Adrenal gland (tissue), 12 donors: Measurements from ENCODE around the gene RIMKLA. TPM values are rescaled to one million over a fixed set of nuclear protein-coding genes. Genes with fewer than 3 reads are reported as not detected.
A peak's percentile ranks its signal among the peaks of the same experiment; 100 is the strongest.

Experiments
- DNase-seq, 7 donors: peaks; one replicate each; pipeline ENCODE4 v3.0.0-alpha.2; 2019 to 2020
- H3K27ac ChIP-seq, 5 donors: fragments of 200-600 bp; sonication (generic) in 4 of 5; 1 replicate in 3 of 5; 2 replicates in 2 of 5; pipeline versions ENCODE4 v1.5.1 to v1.8.0; 2016 to 2020; ENCODE audit warnings: mild to moderate bottlenecking in 1 of 5
- H3K27me3 ChIP-seq: fragments of 200-600 bp; 2 replicates; pipeline ENCODE4 v1.8.0; 2021
- H3K36me3 ChIP-seq, 2 donors: fragments of 200-600 bp; replicated peaks in 1 of 2; 1 replicate in 1 of 2; 2 replicates in 1 of 2; pipeline versions ENCODE4 v1.5.1 to v1.8.0; 2018 to 2022
- H3K4me1 ChIP-seq, 2 donors: fragments of 200-600 bp; replicated peaks in 1 of 2; 1 replicate in 1 of 2; 2 replicates in 1 of 2; pipeline versions ENCODE4 v1.5.1 to v1.8.0; 2018 to 2021
- H3K4me3 ChIP-seq, 4 donors: fragments of 200-600 bp; sonication (generic) in 3 of 4; one replicate each; pipeline ENCODE4 v1.5.1; 2016 to 2018
- H3K9me3 ChIP-seq, 3 donors: fragments of 200-600 bp; sonication (generic) in 1 of 3; replicated peaks in 1 of 3; 1 replicate in 2 of 3; 2 replicates in 1 of 3; pipeline versions ENCODE4 v1.5.1 to v1.8.0; 2016 to 2021
- POLR2A ChIP-seq, 2 donors: fragments of 450-650 bp; IDR thresholded peaks; one replicate each; pipeline ENCODE4 v1.6.1; 2017; ENCODE audit warnings: antibody characterized with exemption in 2 of 2, mild to moderate bottlenecking in 2 of 2, moderate library complexity in 1 of 2
- WGBS, 4 donors: extraction: QIAGEN DNeasy Blood & Tissue Kit in 2 of 4; methylation state at CpG; one replicate each; pipeline versions ENCODE4 v1.1.5 to v1.1.7; 2013 to 2017; 5-methylcytosine and 5-hydroxymethylcytosine counted together
- intact Hi-C, 2 donors: fragments of 100-400 bp; cut with DNase I; formaldehyde crosslinking; loops; one replicate each; pipeline versions ENCODE4 v1.14.1 to v1.15.0; 2022 to 2023
- polyA plus RNA-seq, 3 donors: library from polyadenylated mRNA; stranded (reverse); fragments of 200-250 nt in 2 of 3; fragments of 350-450 nt in 1 of 3; fragmentation: Illumina TruSeq in 1 of 3; extraction: RNeasy Lipid Tissue Mini Kit (QIAGEN cat#74804) in 1 of 3; gene quantifications; one replicate each; pipeline ENCODE4 v1.2.3, GENCODE V29; 2013 to 2014
- total RNA-seq, 9 donors: library from RNA; depleted of rRNA in 4 of 9; stranded (reverse); fragments of >200 nt in 4 of 9; fragments of 120-200 nt in 1 of 9; fragmentation: NEBNext Ultra II Directional in 1 of 9; extraction: Animal tissue kit (Norgen Biotek cat#: 25700) in 1 of 9; gene quantifications; one replicate each; pipeline versions ENCODE4 v1.1.0 to v1.2.4, GENCODE V29; 2013 to 2023
- TF ChIP-seq, protein P1 (sequence below), 6 experiments: fragments of 450-650 bp in 4 of 6; fragments of 200-600 bp in 2 of 6; sonication (generic) in 1 of 6; IDR thresholded peaks; 1 replicate in 5 of 6; 2 replicates in 1 of 6; pipeline versions ENCODE4 v1.5.1 to v1.8.0; 2016 to 2021; ENCODE audit warnings: antibody characterized with exemption in 6 of 6, mild to moderate bottlenecking in 2 of 6, moderate library complexity in 1 of 6
- donor health status: healthy with polysubstance abuse.
- donor health status: Bipolar disorder and iron deficiency.
- donor health status: DM: yes; HTN: yes; CAD: no.
- donor health status: DM: no; HTN: no; CAD: no.
- donor health status: DM: no; HTN: no; CAD: no.
- donor health status: DM: yes; HTN: yes; CAD: no.

Gene RIMKLA
- total and polyA plus RNA-seq, 12 donors: 0.07 to 4.0 (median 0.35) TPM

DNA sequence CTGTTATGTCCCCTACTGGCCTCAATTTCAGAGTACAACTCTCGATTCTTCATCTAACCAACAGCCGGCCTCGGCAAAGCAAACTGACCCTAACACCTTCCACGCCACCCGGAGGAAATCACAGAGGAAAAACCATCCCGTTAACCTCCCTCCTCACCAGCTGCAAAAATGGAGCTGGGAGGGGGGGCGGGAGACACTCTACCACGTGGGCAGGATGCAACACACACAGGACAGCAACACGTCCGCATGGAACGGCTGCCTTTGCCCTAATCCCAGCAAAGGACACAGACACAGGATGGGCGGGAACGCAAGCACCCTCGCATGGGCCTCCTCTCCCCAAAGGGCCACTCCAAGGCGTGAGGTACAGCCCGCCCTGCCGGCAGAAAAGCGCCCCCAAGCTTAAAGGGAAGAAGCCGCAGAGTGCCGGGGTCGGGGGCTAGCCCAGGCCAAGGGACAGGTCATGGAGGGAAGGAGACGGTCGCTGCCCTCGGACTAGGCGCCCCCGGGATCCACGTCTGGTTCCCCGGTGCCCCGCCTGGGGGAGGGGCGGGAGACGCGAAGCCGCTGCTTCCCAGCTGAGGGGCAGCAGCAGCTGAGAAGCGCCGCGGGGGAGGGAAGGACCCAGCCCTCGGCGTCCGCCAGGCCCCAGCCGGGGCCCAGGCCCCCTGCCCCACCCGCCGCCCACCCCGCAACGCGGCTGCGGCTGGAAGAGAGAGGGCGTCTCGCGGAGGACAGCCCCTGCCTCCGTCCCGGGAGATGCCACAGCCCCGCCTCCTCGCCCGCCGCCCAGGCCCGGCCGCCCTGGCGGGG, 46.1 kb upstream of the RIMKLA start:
- Histone ChIP-seq H3K27ac (peak overlapping the region in 4 of 5 donors; percentile 85 to 97 (median 90)), H3K9me3 (no peaks in the 10 kb centered on the region), H3K4me3 (peak overlapping the region; percentile 74 to 98 (median 98)), H3K4me1 (peaks cover 18 to 28% of the 10 kb centered on the region in 2 donors), H3K36me3 (no peaks in the 10 kb centered on the region), H3K27me3 (no peaks in the 10 kb centered on the region)
- intact Hi-C loops: loop anchor here (5.0 to 10.0 kb wide), 3 partner anchors 70 to 160 kb away; no protein-coding TSS in a partner anchor
- 0 to 2% (median 1%) methylated on average over 7 to 55 of the region's 58 CpGs for WGBS, 4 donors
- no peak for TF ChIP-seq POLR2A (IDR thresholded peaks at IDR 0.05)
- TF ChIP-seq, protein P1, sequence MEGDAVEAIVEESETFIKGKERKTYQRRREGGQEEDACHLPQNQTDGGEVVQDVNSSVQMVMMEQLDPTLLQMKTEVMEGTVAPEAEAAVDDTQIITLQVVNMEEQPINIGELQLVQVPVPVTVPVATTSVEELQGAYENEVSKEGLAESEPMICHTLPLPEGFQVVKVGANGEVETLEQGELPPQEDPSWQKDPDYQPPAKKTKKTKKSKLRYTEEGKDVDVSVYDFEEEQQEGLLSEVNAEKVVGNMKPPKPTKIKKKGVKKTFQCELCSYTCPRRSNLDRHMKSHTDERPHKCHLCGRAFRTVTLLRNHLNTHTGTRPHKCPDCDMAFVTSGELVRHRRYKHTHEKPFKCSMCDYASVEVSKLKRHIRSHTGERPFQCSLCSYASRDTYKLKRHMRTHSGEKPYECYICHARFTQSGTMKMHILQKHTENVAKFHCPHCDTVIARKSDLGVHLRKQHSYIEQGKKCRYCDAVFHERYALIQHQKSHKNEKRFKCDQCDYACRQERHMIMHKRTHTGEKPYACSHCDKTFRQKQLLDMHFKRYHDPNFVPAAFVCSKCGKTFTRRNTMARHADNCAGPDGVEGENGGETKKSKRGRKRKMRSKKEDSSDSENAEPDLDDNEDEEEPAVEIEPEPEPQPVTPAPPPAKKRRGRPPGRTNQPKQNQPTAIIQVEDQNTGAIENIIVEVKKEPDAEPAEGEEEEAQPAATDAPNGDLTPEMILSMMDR (IDR thresholded peaks at IDR 0.05): no peak
- DNase-seq: peak; percentile 60 to 80 (median 65)

DNA sequence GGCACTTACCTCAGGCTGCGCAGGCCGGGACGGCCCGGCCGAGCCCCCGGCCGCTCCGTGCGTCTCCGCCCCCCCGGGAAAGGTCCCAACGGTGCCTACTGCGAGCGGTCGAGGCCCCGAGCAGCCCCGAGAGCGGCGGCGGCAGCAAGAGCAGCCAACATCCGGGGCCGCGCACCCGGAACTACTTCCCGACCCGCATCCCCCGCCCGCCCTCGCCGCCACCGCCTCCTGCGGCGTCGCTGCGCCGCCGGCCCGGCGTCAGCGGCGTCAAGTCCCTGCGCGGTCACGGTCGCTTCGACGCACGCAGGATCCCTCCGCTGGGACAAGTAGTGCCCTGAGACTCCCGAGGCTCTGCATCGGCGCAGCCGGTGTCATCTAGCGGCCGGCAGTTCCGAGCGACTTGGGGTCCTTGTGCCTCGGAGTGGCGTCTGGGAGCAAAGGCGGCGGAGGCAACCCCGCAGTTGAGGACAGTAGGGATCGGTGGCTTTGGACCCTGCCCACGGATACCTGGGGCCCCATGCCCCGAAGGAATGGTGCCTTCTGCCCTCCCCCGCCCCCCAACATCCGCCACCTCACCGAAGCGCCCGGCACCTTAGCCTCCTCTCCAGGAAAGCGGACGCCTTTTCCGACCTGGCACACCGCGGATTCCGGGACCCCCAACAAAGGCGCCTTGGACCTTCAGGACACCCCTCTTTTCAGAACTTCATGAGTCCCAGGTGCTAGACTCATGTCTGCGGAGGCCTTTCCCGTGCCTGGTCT, 45.4 kb upstream of the RIMKLA start, which contains the start of gene FOXJ3:
Gene FOXJ3, minus strand, starts transcription at position 186 of the 759 bp plus-strand sequence. CDS start 24,142 bp downstream, outside the sequence.
- 0 to 1% (median 1%) methylated on average over 3 to 79 of the region's 79 CpGs for WGBS, 4 donors
- Histone ChIP-seq H3K4me3 (peak within 1 kb of the TSS; percentile 74 to 98 (median 98)), H3K4me1 (peaks cover 18 to 28% of the 10 kb centered on the region in 2 donors), H3K27ac (peak within 1 kb of the TSS in 4 of 5 donors; percentile 85 to 97 (median 90)), H3K27me3 (no peaks in the 10 kb centered on the region), H3K9me3 (no peaks in the 10 kb centered on the region), H3K36me3 (no peaks in the 10 kb centered on the region)
- peak; percentile 90 to 97 (median 95) for DNase-seq
- intact Hi-C loops: loop anchor here in 1 of 2 donors (10.0 kb wide), 2 partner anchors 70 to 160 kb away; no protein-coding TSS in a partner anchor
- TF ChIP-seq, protein P1 (IDR thresholded peaks at IDR 0.05): peak in 1 of 6 experiments; percentile 32
- peak; percentile 56 to 84 for TF ChIP-seq POLR2A (IDR thresholded peaks at IDR 0.05)

DNA sequence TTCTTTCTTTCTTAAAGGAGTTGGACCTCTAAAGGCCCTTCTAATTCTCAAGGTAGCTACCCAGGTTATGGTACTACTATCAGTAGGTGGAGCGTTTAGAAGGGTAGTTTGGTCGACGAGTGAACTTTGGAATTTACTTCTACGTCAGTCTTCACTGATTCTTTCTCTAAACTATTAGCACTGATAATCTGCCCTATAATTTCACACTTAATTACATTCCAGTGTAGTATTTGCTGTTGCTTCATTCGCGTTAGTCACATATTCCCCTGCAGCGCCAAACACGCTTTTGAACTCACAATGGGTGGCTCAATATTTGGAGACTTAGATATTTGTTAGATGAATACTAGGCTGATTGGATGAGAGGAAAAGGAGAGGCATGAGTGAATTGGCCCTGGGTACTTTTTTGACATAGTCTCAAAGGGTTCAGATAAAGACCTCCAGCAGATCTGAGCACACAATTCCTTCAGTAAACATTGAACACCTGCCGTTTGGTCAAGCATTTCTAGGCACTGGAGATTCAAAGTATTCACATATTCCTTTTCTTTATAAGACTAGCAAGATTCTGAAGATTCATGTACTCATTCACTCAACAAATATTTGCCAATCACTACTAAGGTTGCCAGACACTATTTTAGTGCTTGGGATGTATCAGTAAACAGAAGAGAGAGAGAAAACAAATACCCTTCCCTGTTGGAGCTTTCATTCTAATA, 44.6 kb upstream of the RIMKLA start:
- no peaks in the 10 kb centered on the region for H3K9me3 ChIP-seq
- DNase-seq: peak in 2 of 7 donors; percentile 21 to 30
- H3K4me1 ChIP-seq: peaks cover 18 to 28% of the 10 kb centered on the region in 2 donors
- intact Hi-C loops: loop anchor here in 1 of 2 donors (10.0 kb wide), 2 partner anchors 71 to 161 kb away; no protein-coding TSS in a partner anchor
- no peaks in the 10 kb centered on the region for H3K36me3 ChIP-seq
- 12 to 26% (median 14%) methylated on average over 9 of the region's 9 CpGs for WGBS, 4 donors
- no peaks in the 10 kb centered on the region for H3K27me3 ChIP-seq
- H3K27ac ChIP-seq: peak overlapping the region in 3 of 5 donors; percentile 89 to 97 (median 92)
- TF ChIP-seq, protein P1 (IDR thresholded peaks at IDR 0.05): no peak
- TF ChIP-seq POLR2A (IDR thresholded peaks at IDR 0.05): no peak
- peak overlapping the region in 3 of 4 donors; percentile 0 to 98 (median 97) for H3K4me3 ChIP-seq
